Sigmoid colon (tissue), 3 donors: ENCODE results near the gene NELFE.

ENCODE experiments used
- CTCF ChIP-seq, 4 experiments: fragments of 450-650 bp in 3 of 4; fragments of 200-600 bp in 1 of 4; IDR thresholded peaks; one replicate each; pipeline ENCODE4 v1.5.1; 2016 to 2019; ENCODE audit warnings: antibody characterized with exemption in 4 of 4, mild to moderate bottlenecking in 3 of 4, moderate library complexity in 2 of 4
- POLR2A ChIP-seq, 2 donors: fragments of 450-650 bp; IDR thresholded peaks; one replicate each; pipeline ENCODE4 v1.6.1; 2016; ENCODE audit warnings: antibody characterized with exemption in 2 of 2, mild to moderate bottlenecking in 2 of 2, moderate library complexity in 2 of 2

DNA sequence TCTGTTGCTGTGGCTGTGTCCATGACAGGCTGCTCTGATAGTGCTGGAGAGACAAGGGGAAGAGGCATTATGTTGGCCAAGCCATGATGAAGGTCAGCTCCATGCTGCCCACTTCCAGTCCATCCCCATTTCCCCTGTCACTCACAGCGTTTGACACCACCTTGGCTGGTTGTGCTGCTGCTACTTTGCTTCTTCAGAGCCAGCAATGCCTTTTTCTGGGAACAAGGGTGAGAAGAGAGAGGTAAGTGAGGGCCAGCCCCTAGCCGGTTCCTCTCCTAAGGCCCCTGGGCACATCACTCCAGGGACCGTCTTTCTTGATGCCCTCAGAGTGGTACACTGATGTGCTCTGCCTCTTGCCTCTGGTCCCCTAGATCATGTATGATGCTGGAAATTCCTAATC is 2.0 kb downstream of the NELFE start:
- TF ChIP-seq CTCF (IDR thresholded peaks at IDR 0.05): no peak
- TF ChIP-seq POLR2A (IDR thresholded peaks at IDR 0.05): no peak
